HG02870 (cell line): ENCODE results near the gene TMEM178B.

ENCODE experiments used
- ATAC-seq: cut with Tn5 transposase; IDR thresholded peaks from one replicate; pipeline ENCODE4 v1.9.1; 2021; ENCODE audit warnings: mild to moderate bottlenecking, moderate library complexity; ENCODE audit not compliant: unreplicated experiment

TMEM178B gene

GRCh38 chr7:141218941-141219340, 145.1 kb downstream of the TMEM178B start:
- ATAC-seq, result no peak

- no peak for ATAC-seq
Measured at GRCh38 chr7:141220263-141220880, 146.5 kb downstream of the TMEM178B start.

DNA sequence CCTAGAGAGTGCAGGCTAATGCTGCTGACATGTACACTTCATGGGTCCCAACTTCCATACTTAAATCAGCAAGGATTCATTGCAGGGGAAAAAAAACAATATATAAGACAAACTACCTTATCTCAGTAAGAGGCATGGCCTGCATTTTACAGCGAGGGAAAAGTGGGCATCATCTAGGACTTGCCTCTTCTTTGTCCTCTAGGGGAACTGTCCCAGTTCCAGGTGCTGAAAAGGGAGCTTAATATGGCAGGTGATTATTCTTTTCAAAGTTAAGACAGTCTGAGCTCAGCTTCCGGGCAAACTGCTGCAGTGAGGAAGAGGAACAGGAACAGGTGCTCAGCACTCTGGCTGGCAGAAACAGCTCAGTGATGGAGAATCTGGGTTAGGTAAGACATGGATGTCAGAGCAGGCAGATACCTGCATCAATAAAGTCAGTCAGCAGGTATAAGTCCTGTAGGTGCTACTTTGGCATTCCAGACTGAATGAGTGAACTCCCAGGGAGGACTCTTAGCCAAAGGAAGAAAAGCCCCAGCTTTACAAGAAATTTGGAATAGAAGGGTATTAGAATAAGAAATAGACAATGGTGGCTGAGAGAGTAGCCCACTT, 147.2 kb downstream of the TMEM178B start:
- ATAC-seq, result no peak

GRCh38 chr7:141225916-141226618, 152.2 kb downstream of the TMEM178B start:
- ATAC-seq, result no peak

- ATAC-seq, result no peak
Measured at GRCh38 chr7:141227454-141227853, 153.6 kb downstream of the TMEM178B start.

DNA sequence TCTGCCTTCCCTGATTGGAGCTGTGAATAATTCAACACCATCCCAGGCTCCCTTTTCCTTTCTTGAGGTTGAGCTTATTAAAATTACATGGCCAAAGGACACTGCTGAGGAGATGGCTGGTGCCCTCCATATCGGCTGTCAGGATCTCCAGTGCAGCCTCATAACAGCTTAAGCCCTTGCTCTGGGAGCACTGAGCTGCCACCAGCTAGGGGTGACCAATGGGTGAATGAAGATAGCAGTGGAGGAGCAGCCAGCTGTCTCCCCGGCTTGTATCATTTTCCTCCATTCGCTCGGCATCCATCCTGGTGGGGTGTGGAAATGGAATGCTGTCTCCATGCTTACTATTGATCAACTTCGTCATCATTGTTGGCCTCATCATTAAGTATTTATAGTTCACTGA, 154.6 kb downstream of the TMEM178B start:
- no peak for ATAC-seq

DNA sequence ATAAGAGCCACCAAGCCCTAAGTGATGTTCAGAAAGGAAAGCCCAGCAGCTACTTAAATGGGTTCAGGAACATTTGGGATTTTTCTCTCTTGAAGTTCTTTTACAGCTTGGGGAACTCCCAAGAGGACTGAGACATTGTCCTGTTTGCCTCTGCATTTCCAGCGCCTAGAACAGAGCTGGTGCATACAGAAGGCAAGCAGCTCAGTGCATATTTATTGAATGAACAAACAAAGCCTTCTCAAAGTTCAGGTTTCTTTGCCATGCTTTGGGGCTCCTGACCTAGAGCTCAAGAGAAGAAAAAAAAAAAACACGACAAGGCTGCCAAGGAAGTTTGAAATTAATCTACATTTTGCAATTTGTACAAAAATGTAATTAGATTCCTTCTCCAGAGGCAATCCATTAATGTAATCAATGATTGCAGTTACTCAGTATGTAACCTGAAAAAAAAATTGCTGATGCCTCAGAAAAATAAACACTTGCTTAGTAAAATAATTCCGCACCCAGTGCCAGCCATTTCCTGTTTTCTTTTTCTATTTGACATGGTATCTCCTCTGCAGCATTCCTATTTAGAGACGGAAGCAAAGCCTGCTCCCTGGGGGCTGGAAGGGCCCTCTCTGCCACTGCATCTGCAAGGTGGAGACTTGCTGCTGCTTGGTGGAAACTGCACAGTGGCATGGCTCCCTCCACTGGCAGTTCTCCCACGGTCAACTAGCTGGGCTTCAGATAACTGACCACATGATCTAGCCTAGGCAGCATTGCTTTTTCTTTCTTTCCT, 157.3 kb downstream of the TMEM178B start:
- ATAC-seq, result no peak

GRCh38 chr7:141232286-141233051, 158.6 kb downstream of the TMEM178B start:
- no peak for ATAC-seq

GRCh38 chr7:141234335-141235105, 160.7 kb downstream of the TMEM178B start:
- no peak for ATAC-seq

- ATAC-seq, result no peak
Measured at GRCh38 chr7:141235656-141236055, 161.8 kb downstream of the TMEM178B start.

GRCh38 chr7:141238596-141239243, 164.9 kb downstream of the TMEM178B start:
- no peak for ATAC-seq

GRCh38 chr7:141239661-141240060, 165.8 kb downstream of the TMEM178B start:
- no peak for ATAC-seq

DNA sequence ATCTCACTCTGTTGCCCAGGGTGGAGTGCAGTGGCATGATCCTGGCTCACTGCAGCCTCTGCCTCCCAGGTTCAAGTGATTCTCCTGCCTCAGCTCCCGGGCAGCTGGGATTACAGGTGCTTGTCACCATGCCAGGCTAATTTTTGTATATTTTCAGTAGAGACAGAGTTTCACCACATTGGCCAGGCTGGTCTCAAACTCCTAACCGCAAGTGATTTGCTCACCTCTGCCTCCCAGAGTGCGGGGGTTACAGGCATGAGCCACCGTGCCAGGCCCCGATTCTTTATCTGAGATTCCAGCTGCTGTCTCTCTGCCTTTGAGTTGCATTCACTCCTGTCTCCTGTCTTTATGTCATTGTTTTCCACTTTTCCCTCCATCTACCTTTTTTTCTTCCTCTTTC, 168.7 kb downstream of the TMEM178B start:
- no peak for ATAC-seq

DNA sequence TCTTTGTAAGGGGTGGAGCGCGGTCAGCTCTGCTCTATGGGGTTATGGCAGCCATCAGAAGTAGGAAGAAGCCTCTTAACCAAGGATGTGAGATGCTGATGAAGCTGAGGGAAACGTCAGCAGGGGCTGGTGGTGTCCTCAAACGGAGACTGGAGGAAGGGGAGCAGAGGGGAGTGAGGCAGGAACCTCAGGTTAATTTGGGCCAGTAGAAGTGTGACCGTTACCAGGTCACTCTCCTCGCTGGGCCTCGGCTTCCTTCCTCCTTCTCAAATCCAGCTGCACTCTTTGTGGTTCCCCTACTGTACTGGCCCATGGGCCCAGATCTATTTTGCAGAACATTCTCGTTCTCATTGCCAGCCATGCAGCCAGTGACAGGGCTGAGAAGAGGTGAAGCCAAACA, 169.5 kb downstream of the TMEM178B start:
- no peak for ATAC-seq

DNA sequence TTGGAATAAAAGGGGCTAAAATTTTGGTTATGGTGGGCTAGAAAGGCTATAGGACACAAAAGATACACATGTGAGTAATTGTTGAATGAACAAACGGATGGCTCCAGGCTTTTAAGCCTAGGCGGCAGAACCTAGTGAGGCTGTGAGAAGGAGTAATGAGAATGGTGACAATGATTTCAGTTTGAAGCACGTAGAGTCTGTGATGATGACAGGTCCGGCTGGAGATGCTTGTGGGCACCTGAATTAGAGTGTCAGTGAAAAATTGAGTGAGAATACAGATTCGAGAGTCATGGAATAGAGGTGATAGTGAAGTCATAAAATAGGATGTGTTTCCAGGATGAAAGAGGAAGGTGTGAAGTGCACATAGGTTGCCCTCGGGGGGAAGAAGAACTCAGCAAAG, 170.6 kb downstream of the TMEM178B start:
- no peak for ATAC-seq

DNA sequence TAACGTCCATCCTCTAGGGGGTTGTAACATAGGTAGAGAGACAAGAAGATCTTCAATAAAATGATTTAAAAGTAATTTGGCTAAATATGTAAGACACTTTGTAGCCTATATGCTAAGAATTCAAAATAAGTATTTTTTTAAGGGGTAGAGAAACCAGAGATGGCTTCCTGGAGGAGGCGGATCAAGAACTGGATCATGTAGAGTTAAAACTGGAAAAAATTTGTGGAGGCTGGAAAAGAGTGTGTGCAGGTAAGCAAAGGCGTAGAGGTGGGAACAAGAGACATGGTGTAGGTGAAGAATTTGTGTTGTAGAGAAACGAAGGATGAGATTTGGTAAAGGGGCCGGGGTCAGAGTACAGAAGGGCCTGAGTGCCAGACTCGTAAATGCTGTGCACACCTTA, 172.6 kb downstream of the TMEM178B start:
- no peak for ATAC-seq

GRCh38 chr7:141251180-141251579, 177.3 kb downstream of the TMEM178B start:
- no peak for ATAC-seq

GRCh38 chr7:141251957-141252356, 178.1 kb downstream of the TMEM178B start:
- ATAC-seq, result no peak

DNA sequence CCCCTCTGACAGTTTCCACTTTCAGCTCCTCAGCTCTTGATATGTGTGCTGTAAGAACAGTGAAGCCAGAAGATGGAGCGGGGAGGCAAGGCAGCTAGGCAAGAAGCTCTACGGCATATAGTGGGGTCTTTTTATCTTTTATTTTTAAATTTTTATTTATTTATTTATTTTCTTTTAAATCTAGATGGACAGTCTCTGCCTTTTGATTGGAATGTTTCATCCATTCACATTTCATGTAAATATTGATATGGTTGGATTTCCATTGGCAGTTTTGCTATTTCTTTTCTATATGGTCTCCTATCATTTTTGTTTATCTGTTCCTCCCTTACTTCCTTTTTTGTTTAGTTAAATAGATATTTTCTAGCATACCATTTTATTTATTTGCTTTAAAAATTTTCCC, 183.7 kb downstream of the TMEM178B start:
- no peak for ATAC-seq

- no peak for ATAC-seq
Measured at GRCh38 chr7:141258559-141258958, 184.7 kb downstream of the TMEM178B start.
